GM21723 (cell line): Measurements from ENCODE around the gene XXYLT1.

Experiments
- ATAC-seq: cut with Tn5 transposase; IDR thresholded peaks from one replicate; pipeline ENCODE4 v1.9.1; 2021; ENCODE audit warnings: mild to moderate bottlenecking, moderate library complexity; ENCODE audit not compliant: unreplicated experiment

The XXYLT1 gene

GRCh38 chr3:195071011-195071728 is 199.8 kb downstream of the XXYLT1 start:
- ATAC-seq: no peak

GRCh38 chr3:195070336-195070735 is 200.6 kb downstream of the XXYLT1 start:
- no peak for ATAC-seq

- no peak for ATAC-seq
Measured at GRCh38 chr3:195069501-195070251, 201.3 kb downstream of the XXYLT1 start.

GRCh38 chr3:195068084-195069080 is 202.6 kb downstream of the XXYLT1 start:
- no peak for ATAC-seq

GRCh38 chr3:195066441-195066841 is 204.5 kb downstream of the XXYLT1 start:
- no peak for ATAC-seq

GRCh38 chr3:195065864-195066185 is 205.1 kb downstream of the XXYLT1 start:
- ATAC-seq: no peak

- ATAC-seq: no peak
Measured at GRCh38 chr3:195065142-195065863, 205.7 kb downstream of the XXYLT1 start.

GRCh38 chr3:195064300-195064931 is 206.5 kb downstream of the XXYLT1 start:
- no peak for ATAC-seq

GRCh38 chr3:195063581-195064193 is 207.3 kb downstream of the XXYLT1 start:
- no peak for ATAC-seq

GRCh38 chr3:195062866-195063540 is 208.0 kb downstream of the XXYLT1 start:
- ATAC-seq: no peak

- ATAC-seq: no peak
Measured at GRCh38 chr3:195061756-195062655, 209.0 kb downstream of the XXYLT1 start.

- ATAC-seq: no peak
Measured at GRCh38 chr3:195060531-195061291, 210.2 kb downstream of the XXYLT1 start.

GRCh38 chr3:195060217-195060481 is 210.8 kb downstream of the XXYLT1 start:
- no peak for ATAC-seq

- ATAC-seq: no peak
Measured at GRCh38 chr3:195059471-195060216, 211.3 kb downstream of the XXYLT1 start.

GRCh38 chr3:195059006-195059350 is 212.0 kb downstream of the XXYLT1 start:
- no peak for ATAC-seq

- ATAC-seq: no peak
Measured at GRCh38 chr3:195058336-195059005, 212.5 kb downstream of the XXYLT1 start.

GRCh38 chr3:195057716-195058115 is 213.2 kb downstream of the XXYLT1 start:
- no peak for ATAC-seq
